Activated CD4-positive, alpha-beta T cell treated with anti-CD3 and anti-CD28 coated beads for 4 hours (primary cell): ENCODE results near the gene CLDN6.

Source experiments
- DNase-seq, 2 donors: peaks; one replicate each; pipeline ENCODE4 v3.0.0-alpha.2; 2020

Gene CLDN6

GRCh38 chr16:2968738-2969544 lies 49.0 kb downstream of the CLDN6 start, which contains the start of gene PAQR4:
TSS of gene PAQR4 (plus strand) at chr16:2969348. CDS start at chr16:2969675, 327 bp downstream.
- DNase-seq = peak; percentile 71 to 72

- DNase-seq = no peak
Measured at GRCh38 chr16:2968368-2968737, 49.6 kb downstream of the CLDN6 start.

- DNase-seq = no peak
Measured at GRCh38 chr16:2967721-2968161, 50.2 kb downstream of the CLDN6 start.

- no peak for DNase-seq
Measured at GRCh38 chr16:2967211-2967631, 50.8 kb downstream of the CLDN6 start.

- no peak for DNase-seq
Measured at GRCh38 chr16:2966808-2967191, 51.2 kb downstream of the CLDN6 start.

- DNase-seq = no peak
Measured at GRCh38 chr16:2966043-2966807, 51.8 kb downstream of the CLDN6 start.
